Hepatocyte (in vitro differentiated cells): ENCODE results near the gene PREPL.

Experiments
- CTCF ChIP-seq: fragments of 200-600 bp; sonication (generic); IDR thresholded peaks from 2 replicates; pipeline ENCODE4 v1.5.1; 2016; ENCODE audit warnings: antibody characterized with exemption, mild to moderate bottlenecking; ENCODE audit not compliant: poor library complexity
- EZH2 ChIP-seq: fragments of 200-600 bp; sonication (generic); IDR thresholded peaks from 2 replicates; pipeline ENCODE4 v1.6.1; 2016; ENCODE audit warnings: antibody characterized with exemption, mild to moderate bottlenecking, borderline replicate concordance

GRCh38 chr2:44297431-44297830, 63.9 kb downstream of the PREPL start:
- TF ChIP-seq CTCF: no peak
- TF ChIP-seq EZH2: no peak
